ENCODE results near the gene UBE2G1.
"Not testable (repeated sequence)": the region's sequence is repeated elsewhere in the genome, so short reads cannot be mapped to it uniquely, and the experiment has no call there.

UBE2G1 gene

GRCh38 chr17:4366327-4367063 is at the start of gene UBE2G1:
UBE2G1 (minus strand) TSS chr17:4366675; CDS start chr17:4366316, 359 bp downstream.
- peak; percentile 93 for DNase-seq (ENCODE audit: low spot score)

DNA sequence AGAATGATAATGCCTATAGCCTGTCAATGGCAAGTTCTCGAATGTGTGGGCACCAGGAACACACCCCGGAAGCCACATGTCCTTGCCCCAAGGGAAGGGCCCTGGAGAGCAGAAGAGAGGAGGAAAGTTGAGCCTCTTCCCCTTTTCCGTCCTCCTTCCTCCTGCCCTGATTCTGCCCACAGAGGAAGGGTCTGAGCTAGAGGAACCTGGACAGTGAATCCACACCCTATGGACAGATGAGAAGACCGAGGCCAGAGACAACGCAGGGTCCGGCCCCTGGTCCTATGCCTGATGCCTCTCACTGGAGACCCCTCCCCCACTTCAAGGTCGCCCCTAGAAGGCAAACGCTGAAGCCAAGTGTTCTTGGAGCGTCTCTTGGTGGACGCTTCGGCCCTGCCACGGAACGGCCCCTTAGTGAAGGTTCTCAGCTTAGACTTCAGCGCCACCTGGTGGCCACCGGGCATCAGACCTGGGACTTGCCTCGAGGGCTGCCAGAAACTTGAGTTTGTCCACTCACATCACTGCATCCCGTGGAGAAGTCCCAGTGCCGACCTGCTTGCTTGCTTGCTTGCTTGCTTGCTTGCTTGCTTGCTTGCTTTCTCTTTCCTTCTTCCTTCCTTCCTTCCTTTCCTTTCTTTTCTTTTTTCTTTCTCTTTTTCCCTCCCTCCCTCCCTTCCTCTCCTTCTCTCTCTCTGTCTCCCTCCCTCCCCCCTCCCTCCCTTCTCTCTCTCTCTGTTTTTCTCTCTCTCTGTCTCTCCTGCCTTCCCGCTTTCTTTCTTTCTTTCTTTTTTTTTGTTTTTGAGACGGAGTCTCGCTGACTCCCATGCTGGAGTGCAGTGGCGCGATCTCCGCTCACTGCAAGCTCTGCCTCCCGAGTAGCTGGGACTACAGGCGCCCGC is 46.7 kb upstream of the UBE2G1 start:
- DNase-seq (ENCODE audit: low spot score) = peak; percentile 83

- no peak for DNase-seq (ENCODE audit: low spot score)
These were observed 44.7 kb upstream of the UBE2G1 start for GRCh38 chr17:4411201-4411600.

DNA sequence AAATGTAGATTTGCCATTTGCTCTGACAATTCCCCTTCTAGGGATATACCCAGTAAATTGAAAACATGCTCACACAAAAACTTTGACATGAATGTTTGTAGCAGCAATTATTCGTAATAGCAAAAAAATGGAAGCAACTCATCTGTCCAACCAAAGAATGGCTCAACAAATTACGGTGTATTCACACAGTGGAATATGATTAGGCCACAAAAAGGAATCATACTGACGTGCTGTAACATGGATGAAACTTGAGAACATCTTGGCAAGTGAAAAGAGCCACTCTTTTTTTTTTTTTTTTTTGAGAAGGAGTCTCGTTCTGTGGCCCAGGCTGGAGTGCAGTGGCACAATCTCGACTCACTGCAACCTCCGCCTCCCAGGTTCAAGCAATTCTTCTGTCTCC is 43.2 kb upstream of the UBE2G1 start:
- no peak for DNase-seq (ENCODE audit: low spot score)

GRCh38 chr17:4407851-4408250 is 41.4 kb upstream of the UBE2G1 start:
- no peak for DNase-seq (ENCODE audit: low spot score)

DNA sequence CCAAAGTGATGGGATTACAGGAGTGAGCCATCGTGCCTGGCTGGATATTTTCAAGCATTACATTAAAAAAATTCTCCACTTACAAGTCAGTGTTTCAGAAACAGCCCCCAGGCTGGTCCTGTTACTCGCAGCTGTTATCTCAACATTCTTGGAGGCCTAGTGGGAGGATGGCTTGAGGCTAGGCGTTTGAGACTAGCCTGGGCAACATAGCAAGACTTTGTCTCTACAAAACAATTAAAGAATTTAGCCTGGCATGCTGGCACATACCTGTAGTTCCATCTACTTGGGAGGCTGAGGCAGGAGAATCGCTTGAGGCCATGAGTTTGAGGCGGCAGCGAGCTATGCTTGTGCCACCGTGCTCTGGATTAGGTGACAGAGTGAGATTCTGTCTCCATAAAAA is 40.7 kb upstream of the UBE2G1 start:
- no peak for DNase-seq (ENCODE audit: low spot score)

DNA sequence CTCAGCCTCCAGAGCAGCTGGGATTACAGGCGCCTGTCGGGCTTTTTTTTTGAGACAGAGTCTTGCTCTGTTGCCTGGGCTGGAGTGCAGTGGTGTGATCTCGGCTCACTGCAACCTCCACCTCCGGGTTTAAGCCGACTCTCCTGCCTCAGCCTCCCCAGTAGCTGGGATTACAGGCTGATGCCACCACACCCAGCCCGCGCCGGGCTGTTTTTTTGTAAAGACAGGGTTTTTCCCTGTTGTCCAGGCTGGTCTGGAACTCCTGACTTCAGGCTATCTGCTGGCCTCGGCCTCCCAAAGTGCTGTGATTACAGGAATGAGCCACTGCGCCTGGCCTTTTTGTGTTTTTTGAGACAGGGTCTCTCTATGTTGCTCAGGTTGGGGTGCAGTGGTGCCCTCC is 39.9 kb upstream of the UBE2G1 start:
- DNase-seq (ENCODE audit: low spot score) = no peak

DNA sequence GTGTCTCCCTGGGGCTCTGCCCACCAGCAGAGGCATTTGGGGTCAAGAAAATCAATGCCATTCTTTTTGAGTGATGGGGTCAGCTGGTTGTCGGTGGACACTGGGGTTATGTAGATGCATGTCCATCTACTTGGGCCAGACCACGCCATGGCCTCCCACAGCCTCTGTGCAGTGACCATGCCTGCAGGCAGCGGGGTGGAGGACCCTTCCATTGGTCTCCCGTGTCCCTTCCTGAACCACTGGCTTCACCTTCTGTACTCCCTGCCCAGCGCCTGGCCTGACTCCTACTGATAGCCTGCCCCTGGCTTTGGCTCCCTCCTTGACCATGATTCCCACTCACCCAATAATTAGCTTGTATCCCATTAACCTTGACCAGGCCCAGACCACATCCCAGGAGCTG is 39.2 kb upstream of the UBE2G1 start:
- no peak for DNase-seq (ENCODE audit: low spot score)

- no peak for DNase-seq (ENCODE audit: low spot score)
These were observed 38.7 kb upstream of the UBE2G1 start for GRCh38 chr17:4405038-4405669.

- DNase-seq (ENCODE audit: low spot score) = no peak
These were observed 31.4 kb upstream of the UBE2G1 start for GRCh38 chr17:4397840-4398239.

DNA sequence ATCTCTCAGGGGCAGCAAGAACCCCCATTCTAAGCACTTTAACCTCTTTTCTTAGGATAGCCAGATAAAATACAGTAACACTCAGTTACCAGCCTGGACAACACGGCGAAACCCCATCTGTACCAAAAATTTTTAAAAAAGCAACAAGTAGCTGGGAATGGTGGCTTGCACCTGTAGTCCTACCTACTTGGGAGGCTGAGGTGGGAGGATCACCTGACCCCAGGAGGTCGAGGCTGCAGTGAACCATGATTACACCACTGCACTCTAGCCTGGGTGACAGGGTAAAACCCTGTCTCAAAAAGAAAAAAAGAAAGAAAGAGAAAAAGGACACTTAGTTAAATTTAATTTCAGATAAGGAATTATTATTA is 28.6 kb upstream of the UBE2G1 start:
- DNase-seq (ENCODE audit: low spot score) = no peak

- DNase-seq (ENCODE audit: low spot score) = no peak
These were observed 28.0 kb upstream of the UBE2G1 start for GRCh38 chr17:4394208-4395110.

DNA sequence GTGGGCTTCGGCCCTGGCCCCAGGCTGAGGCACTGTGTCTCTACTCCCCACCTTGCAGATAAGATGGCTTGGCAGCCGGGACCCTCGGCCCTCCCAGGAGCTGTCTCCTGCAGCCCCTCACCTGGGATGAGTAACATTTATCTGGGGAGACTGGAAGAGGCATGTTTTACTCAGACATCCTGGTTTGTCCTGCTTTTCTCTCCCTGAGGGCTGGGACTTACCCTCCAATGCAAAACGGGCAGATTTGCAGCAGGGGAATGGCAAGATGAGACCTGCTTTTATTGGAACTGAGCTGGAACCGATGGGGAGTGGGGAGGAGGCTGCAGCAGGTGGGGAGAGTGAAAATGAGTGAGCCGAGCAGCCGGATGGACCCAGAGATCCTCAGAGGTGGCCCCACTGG is 27.3 kb upstream of the UBE2G1 start:
- no peak for DNase-seq (ENCODE audit: low spot score)

DNA sequence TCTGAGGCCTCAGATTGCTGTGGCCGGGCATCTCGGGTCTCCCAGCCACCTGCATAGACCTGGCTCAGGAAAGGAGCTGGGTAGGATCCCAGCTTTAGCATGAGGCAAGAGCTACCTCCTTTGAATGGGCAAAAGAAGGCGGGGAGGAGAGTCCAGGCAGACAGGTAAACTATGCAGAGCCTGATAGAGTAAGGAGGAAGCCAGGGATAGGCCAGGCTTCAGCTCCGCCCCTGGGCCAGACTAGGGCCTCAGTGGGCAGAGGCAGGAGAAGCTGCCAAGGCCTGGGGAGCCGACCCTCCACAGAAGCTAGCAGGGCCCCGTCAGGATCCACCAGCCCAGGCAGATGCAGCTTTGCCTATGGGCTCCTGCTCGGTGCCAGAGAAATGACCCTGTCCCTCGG is 22.6 kb upstream of the UBE2G1 start:
- DNase-seq (ENCODE audit: low spot score) = no peak

- no peak for DNase-seq (ENCODE audit: low spot score)
These were observed 20.7 kb upstream of the UBE2G1 start for GRCh38 chr17:4387137-4387536.

DNA sequence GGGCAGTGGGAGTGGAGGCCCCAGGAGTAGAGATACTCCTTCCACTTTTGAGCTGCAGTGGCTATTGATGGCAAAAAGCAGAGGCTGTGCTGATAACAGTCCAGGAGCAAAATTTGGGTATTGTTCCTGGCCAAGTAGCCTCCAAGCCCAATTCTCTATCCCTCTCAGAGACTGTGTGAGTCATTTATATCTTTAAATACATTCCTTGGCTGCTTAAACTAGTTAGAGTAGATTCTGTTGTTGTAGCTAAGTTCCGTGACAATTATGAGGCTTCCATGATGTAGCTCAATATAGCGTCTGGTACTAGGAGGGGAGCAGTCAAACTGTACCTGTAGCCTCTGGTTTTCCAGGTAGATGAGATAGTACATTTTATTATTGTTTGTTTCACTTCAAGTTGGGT is 19.9 kb upstream of the UBE2G1 start:
- no peak for DNase-seq (ENCODE audit: low spot score)

DNA sequence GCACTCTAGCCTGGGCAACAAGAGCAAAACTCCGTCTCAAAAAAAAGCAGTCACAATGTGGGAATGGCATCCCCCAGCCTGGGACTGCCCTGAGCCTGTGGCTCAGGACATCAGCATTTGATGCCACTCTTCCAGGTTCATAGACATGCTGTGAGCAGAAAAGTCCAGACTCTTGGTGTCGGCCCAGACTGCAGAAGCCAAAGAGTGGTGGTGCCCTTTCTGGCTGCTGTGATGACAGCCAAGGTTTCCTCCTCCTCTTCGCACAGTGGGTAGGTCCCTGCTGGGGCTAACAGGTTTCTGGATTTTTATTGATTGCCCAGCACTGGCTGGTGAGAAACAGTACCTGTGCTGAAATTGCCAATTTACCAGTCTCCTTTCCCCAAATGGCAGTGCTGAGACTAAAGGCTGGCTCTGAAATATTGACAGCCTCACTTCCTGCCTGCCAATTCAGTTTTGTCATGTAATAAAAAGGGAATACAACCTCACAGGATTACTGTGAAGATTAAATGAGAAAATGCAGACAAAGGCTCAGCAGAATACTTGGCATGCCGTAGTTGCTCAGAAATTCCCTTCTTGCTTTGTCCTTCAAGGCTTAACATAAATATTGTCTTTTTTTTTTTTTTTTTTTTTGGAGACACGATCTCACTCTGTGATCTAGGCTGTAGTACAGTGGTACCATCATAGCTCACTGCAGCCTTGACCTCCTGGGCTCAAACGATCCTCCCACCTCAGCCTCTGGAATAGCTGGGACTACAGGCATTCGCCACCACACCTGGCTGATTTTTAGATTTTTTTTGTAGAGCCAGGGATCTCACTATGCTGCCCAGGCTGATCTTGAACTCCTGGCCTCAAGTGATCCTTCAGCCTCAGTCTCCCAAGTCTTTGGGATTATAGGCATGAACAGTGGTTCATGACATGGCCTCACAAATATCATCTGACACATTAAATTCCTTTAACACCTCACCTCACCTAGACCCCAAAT is 15.5 kb upstream of the UBE2G1 start:
- DNase-seq (ENCODE audit: low spot score) = no peak

GRCh38 chr17:4378626-4379025 is 12.2 kb upstream of the UBE2G1 start:
- DNase-seq (ENCODE audit: low spot score) = no peak

DNA sequence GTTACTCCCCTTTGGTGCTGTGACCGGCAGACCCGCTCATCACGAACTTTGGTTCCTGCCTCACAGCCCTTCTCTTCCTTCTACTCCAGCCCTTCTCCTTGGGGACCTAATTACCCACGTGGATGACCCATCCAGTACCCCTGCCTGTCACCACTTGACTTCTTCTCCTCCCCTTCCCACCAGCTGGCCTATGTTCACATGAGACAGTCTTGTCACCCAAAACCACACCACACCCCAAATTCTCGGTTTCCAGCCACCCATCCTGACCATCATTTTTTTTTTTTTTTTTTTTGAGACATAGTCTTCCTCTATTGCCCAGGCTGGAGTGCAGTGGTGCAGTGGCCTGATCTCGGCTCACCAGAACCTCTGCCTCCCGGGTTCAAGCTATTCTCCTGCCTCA is 10.8 kb upstream of the UBE2G1 start:
- DNase-seq (ENCODE audit: low spot score) = not testable (repeated sequence)

GRCh38 chr17:4375796-4376440 is 9.4 kb upstream of the UBE2G1 start:
- not testable (repeated sequence) for DNase-seq (ENCODE audit: low spot score)
